Right atrium auricular region (tissue), 2 donors: ENCODE data around the gene C19orf12. TPM values are rescaled to one million over a fixed set of nuclear protein-coding genes. Genes with fewer than 3 reads are reported as not detected.

Experiments
- DNase-seq: peaks from one replicate; pipeline ENCODE4 v3.0.0-alpha.2; 2019; ENCODE audit warnings: low spot score
- H3K27ac ChIP-seq, 2 donors: fragments of 200-600 bp; sonication (generic); 1 replicate in 1 of 2; 2 replicates in 1 of 2; pipeline ENCODE4 v1.5.1; 2016 to 2019
- H3K27me3 ChIP-seq, 2 donors: fragments of 200-600 bp; sonication (generic); one replicate each; pipeline versions ENCODE4 v1.5.1 to v1.6.0; 2017 to 2019
- H3K36me3 ChIP-seq: fragments of 200-600 bp; sonication (generic); one replicate; pipeline ENCODE4 v1.5.1; 2016
- H3K4me1 ChIP-seq, 2 donors: fragments of 200-600 bp; sonication (generic); one replicate each; pipeline versions ENCODE4 v1.5.1 to v1.6.0; 2017 to 2019
- H3K4me3 ChIP-seq, 2 donors: fragments of 200-600 bp; sonication (generic); 1 replicate in 1 of 2; 2 replicates in 1 of 2; pipeline ENCODE4 v1.5.1; 2017 to 2019; ENCODE audit warnings: mild to moderate bottlenecking in 1 of 2, moderate library complexity in 1 of 2
- H3K9me3 ChIP-seq, 2 donors: fragments of 200-600 bp; sonication (generic); one replicate each; pipeline ENCODE4 v1.5.1; 2019
- total RNA-seq, 2 donors: library from RNA; depleted of rRNA; stranded (reverse); fragments of >200 nt; gene quantifications; one replicate each; pipeline ENCODE4 v1.1.0, GENCODE V29; 2016
- TF ChIP-seq, protein P1 (sequence below), 2 donors: fragments of 200-600 bp; sonication (generic); IDR thresholded peaks; one replicate each; pipeline ENCODE4 v1.5.1; 2019; ENCODE audit warnings: antibody characterized with exemption in 2 of 2

C19orf12 gene
- total RNA-seq, 2 donors from 2014 or later, result 47.9 to 61.4 TPM

DNA sequence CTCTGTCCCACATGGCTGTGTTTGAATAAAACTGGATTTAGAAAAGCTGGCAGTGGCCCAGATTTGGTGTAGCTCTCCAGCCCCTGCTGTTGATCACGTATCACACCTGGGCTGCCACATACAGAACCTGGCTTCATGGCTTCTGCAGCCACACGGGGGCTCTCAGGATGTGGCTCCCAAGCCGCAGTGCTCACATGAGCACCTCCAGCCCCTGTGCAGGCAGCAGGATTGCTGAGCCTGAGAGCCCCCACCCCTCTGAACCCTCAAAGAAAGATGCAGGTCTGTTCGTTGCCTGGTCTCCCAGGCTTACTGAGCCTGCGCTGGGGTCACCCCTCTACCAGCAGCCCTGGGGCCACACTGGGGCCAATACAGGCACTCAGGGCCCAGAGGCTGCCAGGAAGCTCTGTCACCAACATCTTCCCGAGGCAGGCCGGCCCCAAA lies 47.1 kb downstream of the C19orf12 start:
- Histone ChIP-seq H3K4me1 (peaks cover 0 to 75% of the 10 kb centered on the region in 2 donors), H3K27me3 (no peaks in the 10 kb centered on the region)

DNA sequence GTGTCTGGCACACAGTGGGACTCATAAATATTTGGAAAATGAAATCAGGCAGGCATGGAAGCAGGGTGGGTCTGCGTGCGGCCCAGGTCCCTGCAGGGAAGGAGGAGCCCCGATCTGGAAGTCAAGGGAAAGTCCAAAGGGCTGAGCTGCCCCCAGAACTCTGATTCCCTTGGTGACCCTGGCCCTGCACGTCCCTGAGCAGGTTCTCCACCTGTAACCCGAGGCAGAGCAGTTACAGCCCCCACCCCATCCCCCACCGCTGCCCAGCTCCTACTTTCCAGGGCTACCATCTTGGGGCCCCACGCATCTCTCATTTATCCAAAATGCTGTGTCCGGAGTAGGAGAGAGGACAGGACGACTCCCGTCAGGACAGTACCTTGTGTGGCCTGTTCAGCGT lies 47.7 kb downstream of the C19orf12 start:
- DNase-seq, result no peak
- H3K27ac ChIP-seq, result peak overlapping the region; percentile 94 to 96
- peaks cover 0 to 75% of the 10 kb centered on the region in 2 donors for H3K4me1 ChIP-seq
- H3K4me3 ChIP-seq, result peak overlapping the region; percentile 87 to 89
- TF ChIP-seq, protein P1, sequence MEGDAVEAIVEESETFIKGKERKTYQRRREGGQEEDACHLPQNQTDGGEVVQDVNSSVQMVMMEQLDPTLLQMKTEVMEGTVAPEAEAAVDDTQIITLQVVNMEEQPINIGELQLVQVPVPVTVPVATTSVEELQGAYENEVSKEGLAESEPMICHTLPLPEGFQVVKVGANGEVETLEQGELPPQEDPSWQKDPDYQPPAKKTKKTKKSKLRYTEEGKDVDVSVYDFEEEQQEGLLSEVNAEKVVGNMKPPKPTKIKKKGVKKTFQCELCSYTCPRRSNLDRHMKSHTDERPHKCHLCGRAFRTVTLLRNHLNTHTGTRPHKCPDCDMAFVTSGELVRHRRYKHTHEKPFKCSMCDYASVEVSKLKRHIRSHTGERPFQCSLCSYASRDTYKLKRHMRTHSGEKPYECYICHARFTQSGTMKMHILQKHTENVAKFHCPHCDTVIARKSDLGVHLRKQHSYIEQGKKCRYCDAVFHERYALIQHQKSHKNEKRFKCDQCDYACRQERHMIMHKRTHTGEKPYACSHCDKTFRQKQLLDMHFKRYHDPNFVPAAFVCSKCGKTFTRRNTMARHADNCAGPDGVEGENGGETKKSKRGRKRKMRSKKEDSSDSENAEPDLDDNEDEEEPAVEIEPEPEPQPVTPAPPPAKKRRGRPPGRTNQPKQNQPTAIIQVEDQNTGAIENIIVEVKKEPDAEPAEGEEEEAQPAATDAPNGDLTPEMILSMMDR (IDR thresholded peaks at IDR 0.05), result no peak
- H3K9me3 ChIP-seq, result no peaks in the 10 kb centered on the region
- peaks cover 4% of the 10 kb centered on the region for H3K36me3 ChIP-seq
- H3K27me3 ChIP-seq, result no peaks in the 10 kb centered on the region

More for the DNA sequence above, 47.1 kb downstream of the C19orf12 start:
- no peaks in the 10 kb centered on the region for H3K9me3 ChIP-seq
- H3K4me3 ChIP-seq, result peak overlapping the region in 1 of 2 donors; percentile 89
- peak overlapping the region; percentile 94 to 96 for H3K27ac ChIP-seq
- DNase-seq, result no peak
- TF ChIP-seq, protein P1 (IDR thresholded peaks at IDR 0.05), result no peak
- H3K36me3 ChIP-seq, result peaks cover 4% of the 10 kb centered on the region

DNA sequence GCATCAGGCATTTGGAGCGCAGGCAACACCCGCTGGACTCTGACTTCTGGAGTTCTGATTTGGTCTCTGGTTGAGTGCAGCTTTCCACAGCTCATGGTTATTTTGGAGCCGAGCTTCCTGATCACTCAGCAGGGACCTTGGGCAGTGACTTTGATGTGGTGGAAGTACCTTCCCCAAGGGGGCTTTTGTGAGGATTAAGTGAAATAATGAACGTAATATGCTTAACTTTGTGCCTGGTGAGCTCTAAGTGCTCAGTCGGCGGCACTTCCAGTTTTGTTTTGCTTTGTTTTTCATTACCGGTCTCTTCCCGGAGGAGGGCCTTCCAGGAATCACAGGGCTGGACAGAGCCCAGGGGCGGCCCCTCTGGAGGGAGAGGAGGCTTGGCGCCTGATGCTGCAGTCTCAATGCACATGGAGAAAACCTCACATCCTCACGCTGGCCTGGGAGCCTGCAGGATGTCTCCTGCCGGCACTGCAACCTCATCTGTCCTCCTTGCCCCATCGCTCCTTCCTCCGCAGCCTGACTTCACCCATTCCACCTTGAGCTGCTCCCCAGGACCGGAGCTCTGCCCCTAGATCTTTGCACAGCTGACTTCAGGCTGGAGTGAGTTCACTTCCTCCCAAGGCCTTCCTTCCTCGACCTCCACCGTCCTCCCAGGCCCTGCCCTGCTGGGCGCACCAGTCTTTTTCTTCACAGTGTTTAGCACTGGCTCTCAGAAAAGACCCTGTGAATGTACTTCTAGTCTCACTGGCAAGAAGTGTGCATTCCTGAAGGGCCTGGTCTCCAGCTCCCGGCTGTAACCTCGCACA lies 48.3 kb downstream of the C19orf12 start:
- H3K27ac ChIP-seq, result peak overlapping the region; percentile 94 to 96
- peak overlapping the region; percentile 87 to 89 for H3K4me3 ChIP-seq
- no peaks in the 10 kb centered on the region for H3K9me3 ChIP-seq
- DNase-seq, result peak; percentile 81
- no peaks in the 10 kb centered on the region for H3K27me3 ChIP-seq
- H3K36me3 ChIP-seq, result peaks cover 4% of the 10 kb centered on the region
- H3K4me1 ChIP-seq, result peaks cover 0 to 75% of the 10 kb centered on the region in 2 donors
- TF ChIP-seq, protein P1 (IDR thresholded peaks at IDR 0.05), result no peak

DNA sequence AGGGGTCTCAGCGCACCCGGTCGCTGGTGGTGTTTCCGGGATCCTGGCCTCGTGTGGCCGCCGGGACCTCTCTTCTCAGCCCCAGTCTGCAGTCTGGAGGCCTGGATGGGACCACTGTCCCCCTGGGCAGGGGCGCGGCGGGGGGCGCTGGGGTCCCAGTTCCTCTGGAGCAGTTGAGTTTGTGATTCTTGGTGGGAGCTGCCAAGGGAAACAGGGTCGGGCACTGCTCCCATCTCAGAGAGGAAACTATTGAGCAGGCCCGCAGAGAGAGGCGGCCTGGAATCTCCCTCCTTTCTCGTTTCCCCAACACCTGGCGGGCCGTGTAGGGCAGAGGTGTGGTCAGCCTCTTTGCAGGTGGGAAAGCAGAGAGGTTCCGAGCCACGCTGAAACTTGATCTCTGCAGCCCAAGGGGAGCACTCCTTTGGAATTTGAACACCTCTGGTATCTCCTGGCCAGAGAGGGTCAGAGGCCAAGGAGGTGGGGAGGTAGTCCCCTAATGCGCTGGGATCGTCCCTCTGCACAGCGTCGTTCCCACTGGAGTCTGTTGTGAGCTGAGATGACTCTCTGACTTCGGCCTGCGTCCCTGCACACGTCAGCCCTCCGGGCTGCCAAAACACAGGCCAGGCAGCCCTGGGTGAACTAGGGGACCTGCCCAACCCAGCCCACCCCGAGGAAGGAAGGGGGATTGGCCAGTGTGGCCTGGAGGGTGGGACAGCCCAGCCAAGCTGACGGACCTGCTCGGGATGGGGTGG lies 49.1 kb downstream of the C19orf12 start:
- no peaks in the 10 kb centered on the region for H3K27me3 ChIP-seq
- peak; percentile 83 for DNase-seq
- peaks cover 0 to 75% of the 10 kb centered on the region in 2 donors for H3K4me1 ChIP-seq
- H3K4me3 ChIP-seq, result peak overlapping the region; percentile 87 to 89
- peaks cover 4% of the 10 kb centered on the region for H3K36me3 ChIP-seq
- TF ChIP-seq, protein P1 (IDR thresholded peaks at IDR 0.05), result no peak
- H3K27ac ChIP-seq, result peak overlapping the region; percentile 94 to 96
- H3K9me3 ChIP-seq, result no peaks in the 10 kb centered on the region

DNA sequence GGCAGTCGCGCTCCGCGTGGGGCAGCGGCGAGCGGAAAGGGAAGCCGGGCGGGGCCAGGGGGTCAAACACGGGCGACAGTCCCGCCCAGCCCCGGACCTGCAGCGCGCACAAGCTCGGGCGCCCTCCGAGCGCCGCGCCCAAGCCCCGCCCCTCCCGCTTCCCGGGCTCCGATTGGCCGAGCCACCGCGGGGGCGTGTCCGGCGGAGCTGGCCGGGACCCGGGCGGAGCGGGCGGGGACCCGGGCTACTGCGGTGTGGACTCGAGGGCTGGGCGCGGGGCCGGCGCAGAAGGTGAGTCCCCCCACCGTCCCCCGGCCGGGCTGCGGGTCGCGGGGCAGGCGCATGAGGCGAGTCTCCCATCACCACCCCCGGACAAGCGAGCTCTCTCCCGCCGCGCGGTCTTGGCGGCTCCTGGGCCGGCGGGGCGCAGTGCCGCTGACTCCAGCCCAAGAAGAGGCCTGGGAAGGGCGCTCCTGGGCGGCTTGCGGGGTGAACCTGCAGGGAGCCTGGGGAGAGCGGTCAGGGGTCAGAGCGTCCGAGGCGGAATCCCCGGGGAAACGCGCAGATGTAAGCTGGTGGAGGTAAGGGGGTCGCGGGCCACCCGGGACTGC lies 49.7 kb downstream of the C19orf12 start, which contains the start of gene PLEKHF1:
Gene PLEKHF1 (plus strand): TSS at position 247 of the 611 bp plus-strand sequence. CDS start 8,379 bp downstream, outside the sequence.
- H3K4me1 ChIP-seq, result peaks cover 0 to 76% of the 10 kb centered on the region in 2 donors
- TF ChIP-seq, protein P1 (IDR thresholded peaks at IDR 0.05), result no peak
- DNase-seq, result peak; percentile 92
- no peaks in the 10 kb centered on the region for H3K27me3 ChIP-seq
- H3K9me3 ChIP-seq, result no peaks in the 10 kb centered on the region
- peak within 1 kb of the TSS; percentile 87 to 89 for H3K4me3 ChIP-seq
- H3K36me3 ChIP-seq, result peaks cover 4% of the 10 kb centered on the region
- H3K27ac ChIP-seq, result peak within 1 kb of the TSS; percentile 94 to 96
